ENCODE results near the gene PTPRM.

- TF ChIP-seq POLR2A (IDR thresholded peaks at IDR 0.05; ENCODE audit: low read depth, low read length) (no peak), TAF1 (IDR thresholded peaks at IDR 0.05; ENCODE audit: low read depth, low read length) (no peak), POU2F2 (IDR thresholded peaks at IDR 0.05; ENCODE audit: low read depth, low read length) (no peak), POLR2AphosphoS5 (IDR thresholded peaks at IDR 0.05; ENCODE audit: low read depth, low read length) (no peak), SPI1 (IDR thresholded peaks at IDR 0.05; ENCODE audit: low read depth, low read length) (no peak)
These were observed 359.4 kb downstream of the PTPRM start for GRCh38 chr18:7926526-7926925.

Measured in GM12891 (cell line).